Transverse colon (tissue), 4 donors: ENCODE results near the gene NECTIN1.

Experiments
- EP300 ChIP-seq: sonication (generic); formaldehyde crosslinking; IDR thresholded peaks from one replicate; pipeline ENCODE4 v1.6.1; 2017; ENCODE audit warnings: antibody characterized with exemption, low read depth
- POLR2A ChIP-seq: fragments of 450-650 bp; IDR thresholded peaks from one replicate; pipeline ENCODE4 v1.6.1; 2016; ENCODE audit warnings: antibody characterized with exemption, mild to moderate bottlenecking, moderate library complexity
- POLR2AphosphoS5 ChIP-seq, 3 donors: sonication (generic); formaldehyde crosslinking; IDR thresholded peaks; one replicate each; pipeline ENCODE4 v1.6.1; 2016; ENCODE audit warnings: antibody characterized with exemption in 3 of 3
- TF ChIP-seq, protein P1 (sequence below), 5 experiments: fragments of 200-600 bp in 3 of 5; fragments of 450-650 bp in 2 of 5; sonication (generic) in 3 of 5; IDR thresholded peaks; 1 replicate in 2 of 5; 2 replicates in 3 of 5; pipeline ENCODE4 v1.5.1; 2016 to 2017; ENCODE audit warnings: antibody characterized with exemption in 5 of 5, inconsistent platforms in 3 of 5, mild to moderate bottlenecking in 2 of 5, moderate library complexity in 1 of 5

DNA sequence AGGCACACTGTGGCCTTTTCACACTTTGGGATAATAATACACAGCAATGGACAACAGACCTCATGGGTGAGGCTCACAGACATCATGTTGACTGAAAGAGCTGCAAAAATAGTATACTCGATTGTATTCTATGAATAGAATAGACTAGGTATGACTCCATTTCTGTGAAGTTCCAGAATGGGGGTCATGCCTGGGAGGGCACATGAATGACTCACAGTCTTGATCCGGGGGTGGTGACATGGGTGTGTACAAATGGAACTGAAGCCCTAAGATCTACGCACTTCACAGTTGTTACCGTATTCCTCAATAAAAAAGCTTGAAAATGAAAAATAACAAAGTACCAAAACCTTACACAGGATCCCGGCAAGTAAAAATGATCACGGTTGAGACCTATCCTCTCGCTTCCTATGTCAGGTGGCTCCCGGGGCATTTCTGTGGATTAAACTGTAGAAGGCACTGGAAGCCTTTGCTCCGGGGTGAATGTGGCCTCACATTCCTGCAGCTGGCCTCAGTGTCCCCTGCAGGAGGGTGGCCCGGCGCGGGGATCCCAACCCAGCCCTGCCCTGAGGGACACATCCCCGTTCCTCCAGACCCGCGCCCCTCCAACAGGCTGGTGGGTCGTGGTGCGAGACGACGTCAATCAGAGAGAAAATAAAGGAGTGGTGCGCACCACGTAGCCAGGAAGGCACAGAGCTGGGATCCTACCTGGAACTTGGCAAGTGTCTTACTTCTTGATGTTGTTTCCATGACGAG is 75.9 kb downstream of the NECTIN1 start:
- no peak for TF ChIP-seq POLR2A
- TF ChIP-seq, protein P1, sequence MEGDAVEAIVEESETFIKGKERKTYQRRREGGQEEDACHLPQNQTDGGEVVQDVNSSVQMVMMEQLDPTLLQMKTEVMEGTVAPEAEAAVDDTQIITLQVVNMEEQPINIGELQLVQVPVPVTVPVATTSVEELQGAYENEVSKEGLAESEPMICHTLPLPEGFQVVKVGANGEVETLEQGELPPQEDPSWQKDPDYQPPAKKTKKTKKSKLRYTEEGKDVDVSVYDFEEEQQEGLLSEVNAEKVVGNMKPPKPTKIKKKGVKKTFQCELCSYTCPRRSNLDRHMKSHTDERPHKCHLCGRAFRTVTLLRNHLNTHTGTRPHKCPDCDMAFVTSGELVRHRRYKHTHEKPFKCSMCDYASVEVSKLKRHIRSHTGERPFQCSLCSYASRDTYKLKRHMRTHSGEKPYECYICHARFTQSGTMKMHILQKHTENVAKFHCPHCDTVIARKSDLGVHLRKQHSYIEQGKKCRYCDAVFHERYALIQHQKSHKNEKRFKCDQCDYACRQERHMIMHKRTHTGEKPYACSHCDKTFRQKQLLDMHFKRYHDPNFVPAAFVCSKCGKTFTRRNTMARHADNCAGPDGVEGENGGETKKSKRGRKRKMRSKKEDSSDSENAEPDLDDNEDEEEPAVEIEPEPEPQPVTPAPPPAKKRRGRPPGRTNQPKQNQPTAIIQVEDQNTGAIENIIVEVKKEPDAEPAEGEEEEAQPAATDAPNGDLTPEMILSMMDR (IDR thresholded peaks at IDR 0.05): no peak
- TF ChIP-seq POLR2AphosphoS5 (IDR thresholded peaks at IDR 0.05): no peak
- no peak for TF ChIP-seq EP300
